Activated CD4-positive, alpha-beta T cell treated with anti-CD3 and anti-CD28 coated beads for 36 hours (primary cell): ENCODE measurements around the gene IQGAP3. TPM values are rescaled to one million over a fixed set of nuclear protein-coding genes. Genes with fewer than 3 reads are reported as not detected.
"Not testable (repeated sequence)": the region's sequence is repeated elsewhere in the genome, so short reads cannot be mapped to it uniquely, and the experiment has no call there.

Experiments used
- ATAC-seq: fragments of 200-7000 bp; cut with Tn5 transposase; one replicate; pipeline ENCODE4 v1.10.0; 2021; ENCODE audit warnings: mild to moderate bottlenecking, moderate library complexity
- CTCF ChIA-PET: fragments of 350-600 bp; sonication (Branson Sonifier 250); formaldehyde crosslinking; loops from one replicate; lab custom pipeline; 2021; ENCODE audit warnings: antibody characterized with exemption; lab: Charles Lee
- POLR2A ChIA-PET: fragments of 350-600 bp; sonication (Branson Sonifier 250); formaldehyde crosslinking; loops from one replicate; lab custom pipeline; 2021; ENCODE audit warnings: antibody characterized with exemption, inconsistent platforms; lab: Charles Lee
- DNase-seq: peaks from one replicate; pipeline ENCODE4 v3.0.0-alpha.2; 2020
- H3K27ac Mint-ChIP-seq: one replicate; pipeline ENCODE4 v1.8.0; 2021; ENCODE audit warnings: mixed read lengths
- H3K27me3 Mint-ChIP-seq: one replicate; pipeline ENCODE4 v1.8.0; 2021; ENCODE audit warnings: mixed read lengths
- H3K36me3 Mint-ChIP-seq: one replicate; pipeline ENCODE4 v1.8.0; 2021; ENCODE audit warnings: low read depth, mixed read lengths
- H3K4me1 Mint-ChIP-seq: one replicate; pipeline ENCODE4 v1.8.0; 2021; ENCODE audit warnings: mixed read lengths
- H3K4me3 Mint-ChIP-seq: one replicate; pipeline ENCODE4 v1.8.0; 2021; ENCODE audit warnings: mild to moderate bottlenecking, moderate library complexity, mixed read lengths
- H3K9me3 Mint-ChIP-seq: one replicate; pipeline ENCODE4 v1.8.0; 2021; ENCODE audit warnings: low read depth, mixed read lengths
- intact Hi-C, 2 experiments: fragments of 100-400 bp; cut with DNase I in 1 of 2; cut with micrococcal nuclease in 1 of 2; formaldehyde crosslinking; loops; one replicate each; pipeline versions ENCODE4 v1.14.2 to v1.15.1; 2022 to 2024; cut with DNase I, micrococcal nuclease
- total RNA-seq, 2 experiments: library from RNA; stranded (reverse); gene quantifications; one replicate each; pipeline ENCODE4 v1.2.3, GENCODE V29; 2021

IQGAP3 gene, protein sequence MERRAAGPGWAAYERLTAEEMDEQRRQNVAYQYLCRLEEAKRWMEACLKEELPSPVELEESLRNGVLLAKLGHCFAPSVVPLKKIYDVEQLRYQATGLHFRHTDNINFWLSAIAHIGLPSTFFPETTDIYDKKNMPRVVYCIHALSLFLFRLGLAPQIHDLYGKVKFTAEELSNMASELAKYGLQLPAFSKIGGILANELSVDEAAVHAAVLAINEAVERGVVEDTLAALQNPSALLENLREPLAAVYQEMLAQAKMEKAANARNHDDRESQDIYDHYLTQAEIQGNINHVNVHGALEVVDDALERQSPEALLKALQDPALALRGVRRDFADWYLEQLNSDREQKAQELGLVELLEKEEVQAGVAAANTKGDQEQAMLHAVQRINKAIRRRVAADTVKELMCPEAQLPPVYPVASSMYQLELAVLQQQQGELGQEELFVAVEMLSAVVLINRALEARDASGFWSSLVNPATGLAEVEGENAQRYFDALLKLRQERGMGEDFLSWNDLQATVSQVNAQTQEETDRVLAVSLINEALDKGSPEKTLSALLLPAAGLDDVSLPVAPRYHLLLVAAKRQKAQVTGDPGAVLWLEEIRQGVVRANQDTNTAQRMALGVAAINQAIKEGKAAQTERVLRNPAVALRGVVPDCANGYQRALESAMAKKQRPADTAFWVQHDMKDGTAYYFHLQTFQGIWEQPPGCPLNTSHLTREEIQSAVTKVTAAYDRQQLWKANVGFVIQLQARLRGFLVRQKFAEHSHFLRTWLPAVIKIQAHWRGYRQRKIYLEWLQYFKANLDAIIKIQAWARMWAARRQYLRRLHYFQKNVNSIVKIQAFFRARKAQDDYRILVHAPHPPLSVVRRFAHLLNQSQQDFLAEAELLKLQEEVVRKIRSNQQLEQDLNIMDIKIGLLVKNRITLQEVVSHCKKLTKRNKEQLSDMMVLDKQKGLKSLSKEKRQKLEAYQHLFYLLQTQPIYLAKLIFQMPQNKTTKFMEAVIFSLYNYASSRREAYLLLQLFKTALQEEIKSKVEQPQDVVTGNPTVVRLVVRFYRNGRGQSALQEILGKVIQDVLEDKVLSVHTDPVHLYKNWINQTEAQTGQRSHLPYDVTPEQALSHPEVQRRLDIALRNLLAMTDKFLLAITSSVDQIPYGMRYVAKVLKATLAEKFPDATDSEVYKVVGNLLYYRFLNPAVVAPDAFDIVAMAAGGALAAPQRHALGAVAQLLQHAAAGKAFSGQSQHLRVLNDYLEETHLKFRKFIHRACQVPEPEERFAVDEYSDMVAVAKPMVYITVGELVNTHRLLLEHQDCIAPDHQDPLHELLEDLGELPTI (N-terminal part only)
- 10 to 100 TPM; 14.9 to 16.0 TPM for total RNA-seq

DNA sequence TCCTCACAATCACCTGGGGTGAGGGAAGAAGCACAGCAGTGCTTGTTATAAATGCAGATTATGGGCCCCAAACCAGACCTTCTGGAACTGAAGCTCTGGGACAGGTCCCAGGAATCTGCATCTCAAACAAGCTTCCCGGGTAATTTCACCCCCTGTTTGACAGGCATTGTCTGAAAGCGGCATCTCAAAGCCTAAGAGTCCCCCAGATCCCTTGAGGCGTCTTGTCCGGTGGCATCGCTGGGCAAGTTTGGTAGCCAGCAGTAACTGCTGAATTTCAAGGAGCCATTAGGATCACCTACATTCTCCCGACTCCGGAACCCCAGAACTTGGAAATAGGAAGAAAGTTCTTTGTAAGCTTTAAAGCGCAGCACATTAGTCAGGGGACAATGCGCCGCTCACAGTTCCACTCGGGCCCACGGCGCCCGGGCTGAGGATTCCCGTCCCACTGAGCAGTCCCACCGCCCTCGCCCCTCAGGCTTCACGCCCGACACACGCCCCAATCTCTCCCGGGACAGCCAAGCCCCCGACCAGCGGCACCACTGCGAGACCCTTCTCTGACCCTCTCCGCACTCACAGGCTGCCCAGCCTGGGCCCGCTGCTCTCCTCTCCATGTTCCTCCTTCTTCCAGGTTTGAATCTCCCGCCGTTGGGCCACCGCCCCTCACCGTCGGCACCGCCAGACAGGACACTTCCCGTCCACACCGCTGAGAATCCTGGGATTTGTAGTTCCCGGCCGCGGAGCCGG is at the start of gene IQGAP3:
Gene IQGAP3 (minus strand): TSS at position 647 of the 744 bp plus-strand sequence. CDS start 36 bp downstream, at position 611.
- DNase-seq (peak; percentile 87), ATAC-seq (peak; percentile 96)
- H3K27me3 Mint-ChIP-seq, result peaks cover 32% of the 10 kb centered on the region
- H3K9me3 Mint-ChIP-seq, result no peaks in the 10 kb centered on the region
- peaks cover 3% of the 10 kb centered on the region for H3K36me3 Mint-ChIP-seq
- ChIA-PET CTCF (interaction anchor here (0.6 to 2.9 kb wide), 3 partner anchors 9 to 87 kb away, joined by 3 to 19 read pairs (median 8); no protein-coding TSS in a partner anchor), POLR2A (no interaction called here)
- intact Hi-C loops, result loop anchor here in 1 of 2 experiments (1.0 to 2.0 kb wide), 2 partner anchors 67 to 116 kb away; no protein-coding TSS in a partner anchor
- peak within 1 kb of the TSS; percentile 89 for H3K4me3 Mint-ChIP-seq
- H3K27ac Mint-ChIP-seq, result peak within 1 kb of the TSS; percentile 73
- H3K4me1 Mint-ChIP-seq, result peaks cover 22% of the 10 kb centered on the region

DNA sequence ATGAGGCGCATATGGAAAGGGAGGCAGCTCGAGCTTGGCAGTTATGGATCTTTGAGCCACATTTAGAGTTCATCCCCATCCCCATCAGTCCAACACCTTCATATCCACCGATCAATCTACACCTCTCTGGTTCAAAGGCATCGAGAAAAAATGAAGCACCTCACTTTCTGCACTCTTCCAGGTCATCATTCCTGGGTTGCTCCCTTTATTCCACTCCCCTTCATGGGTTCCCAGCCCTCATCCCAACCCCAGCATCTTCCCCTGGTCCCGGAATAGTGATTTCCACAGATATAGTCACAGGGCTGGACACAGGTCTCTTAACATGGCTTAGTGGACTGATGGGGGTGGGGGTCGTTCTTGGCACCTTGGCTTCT is 47.2 kb upstream of the IQGAP3 start:
- Mint-ChIP-seq H3K4me1 (no peaks in the 10 kb centered on the region), H3K27me3 (peaks cover 38% of the 10 kb centered on the region), H3K27ac (no peak overlapping the region), H3K4me3 (no peak overlapping the region), H3K9me3 (no peaks in the 10 kb centered on the region), H3K36me3 (no peaks in the 10 kb centered on the region)
- intact Hi-C loops, result no loop called here
- DNase-seq, result no peak
- ChIA-PET CTCF (interaction anchor here (0.7 to 2.2 kb wide), 12 partner anchors 10 to 308 kb away, joined by 3 to 8 read pairs (median 4); partner anchors contain the start of gene CRABP2), POLR2A (no interaction called here)
- ATAC-seq, result no peak

DNA sequence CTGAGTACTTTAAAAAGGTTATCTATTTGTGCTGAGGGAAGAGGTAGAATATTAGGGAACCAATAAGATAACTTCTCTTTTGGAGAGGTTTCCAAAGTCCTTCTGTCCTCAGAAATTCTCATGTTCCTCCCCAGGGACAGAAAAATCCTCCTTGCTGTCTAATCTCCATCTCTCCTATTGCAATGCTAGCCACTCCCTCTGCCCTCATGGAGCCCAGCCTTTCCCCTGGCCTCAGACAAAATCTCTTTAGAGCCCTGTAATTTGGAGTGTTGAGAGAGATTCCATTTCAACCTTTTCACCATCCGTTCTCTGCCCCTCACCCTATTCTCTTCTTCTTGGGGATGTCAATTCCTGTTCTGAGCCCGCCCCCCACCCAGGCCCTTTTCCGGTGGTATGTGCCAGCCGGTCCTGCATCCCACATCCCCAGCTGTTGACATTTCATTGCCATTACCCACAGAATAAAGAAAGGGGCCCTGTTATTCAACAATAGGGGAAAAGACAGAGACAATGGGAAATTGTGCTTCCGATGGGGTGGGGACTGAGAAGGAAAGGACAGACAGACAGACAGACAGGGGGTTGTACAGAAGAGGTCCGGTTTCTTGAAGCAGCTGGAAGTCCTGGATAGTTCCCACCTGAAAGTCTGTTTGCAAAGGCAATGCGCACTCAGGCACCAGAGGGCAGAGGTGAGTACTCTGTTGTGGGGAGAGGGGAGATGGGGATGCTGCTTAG is 46.7 kb upstream of the IQGAP3 start, which contains the start of gene HAPLN2:
Gene HAPLN2 (plus strand): TSS at position 563 of the 729 bp plus-strand sequence. CDS start 4,076 bp downstream, outside the sequence.
- no peaks in the 10 kb centered on the region for H3K9me3 Mint-ChIP-seq
- CTCF ChIA-PET, result interaction anchor here (0.7 to 2.2 kb wide), 7 partner anchors 30 to 309 kb away, joined by 3 to 8 read pairs (median 4); partner anchors contain the start of gene CRABP2
- peak; percentile 52 for DNase-seq
- H3K36me3 Mint-ChIP-seq, result no peaks in the 10 kb centered on the region
- POLR2A ChIA-PET, result no interaction called here
- H3K27ac Mint-ChIP-seq, result no peak within 1 kb of the TSS
- H3K27me3 Mint-ChIP-seq, result peaks cover 38% of the 10 kb centered on the region
- H3K4me1 Mint-ChIP-seq, result no peaks in the 10 kb centered on the region
- no peak within 1 kb of the TSS for H3K4me3 Mint-ChIP-seq
- no peak for ATAC-seq
- intact Hi-C loops, result no loop called here

DNA sequence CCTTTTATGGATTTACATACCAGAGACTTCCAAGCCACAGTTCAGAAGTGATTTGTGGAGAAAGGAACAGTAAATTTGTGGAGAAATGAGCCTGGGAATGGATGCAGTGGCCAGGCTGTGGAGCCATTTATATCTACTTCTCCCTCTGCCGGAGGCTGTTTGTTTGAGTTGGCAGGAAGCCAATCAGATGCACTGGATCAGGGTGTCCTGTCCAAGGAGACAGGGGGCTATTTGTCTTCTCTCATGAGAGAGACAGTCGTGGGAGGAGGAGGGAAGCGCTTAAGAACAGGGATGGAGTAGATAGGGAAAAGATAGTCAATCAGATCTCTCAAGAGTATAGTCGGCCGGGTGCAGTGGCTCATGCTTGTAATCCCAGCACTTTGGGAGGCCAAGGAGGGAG is 44.1 kb upstream of the IQGAP3 start:
- intact Hi-C loops, result no loop called here
- Mint-ChIP-seq H3K27me3 (peaks cover 33% of the 10 kb centered on the region), H3K4me3 (no peak overlapping the region), H3K27ac (no peak overlapping the region), H3K36me3 (no peaks in the 10 kb centered on the region), H3K9me3 (no peaks in the 10 kb centered on the region), H3K4me1 (no peaks in the 10 kb centered on the region)
- ATAC-seq (no peak), DNase-seq (no peak)
- ChIA-PET POLR2A (interaction anchor here (0.7 kb wide), 1 partner anchor 285 kb away, joined by 3 read pairs; no protein-coding TSS in a partner anchor), CTCF (interaction anchor here (0.7 to 2.0 kb wide), 3 partner anchors 8 to 70 kb away, joined by 3 to 13 read pairs (median 3); no protein-coding TSS in a partner anchor)

DNA sequence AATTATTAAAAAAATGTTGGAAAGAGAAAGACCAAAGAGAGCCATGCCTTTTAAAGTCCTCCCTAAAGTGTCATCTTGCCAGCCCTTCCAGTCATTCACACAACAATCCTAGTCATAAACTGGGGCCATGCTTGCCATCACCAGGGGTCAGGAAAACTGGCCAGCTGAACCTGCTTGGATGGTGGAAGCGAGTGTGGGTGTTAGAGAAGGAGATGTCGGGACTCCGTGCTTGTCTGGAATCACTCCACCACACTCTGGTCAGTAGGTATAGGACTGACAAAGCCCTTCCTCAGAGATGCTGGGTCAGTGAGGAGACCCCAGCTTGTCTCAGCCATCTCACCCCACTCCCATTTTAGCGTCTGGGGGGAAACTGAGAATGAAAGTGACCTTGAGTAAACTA is 43.6 kb upstream of the IQGAP3 start:
- H3K27me3 Mint-ChIP-seq, result peaks cover 33% of the 10 kb centered on the region

DNA sequence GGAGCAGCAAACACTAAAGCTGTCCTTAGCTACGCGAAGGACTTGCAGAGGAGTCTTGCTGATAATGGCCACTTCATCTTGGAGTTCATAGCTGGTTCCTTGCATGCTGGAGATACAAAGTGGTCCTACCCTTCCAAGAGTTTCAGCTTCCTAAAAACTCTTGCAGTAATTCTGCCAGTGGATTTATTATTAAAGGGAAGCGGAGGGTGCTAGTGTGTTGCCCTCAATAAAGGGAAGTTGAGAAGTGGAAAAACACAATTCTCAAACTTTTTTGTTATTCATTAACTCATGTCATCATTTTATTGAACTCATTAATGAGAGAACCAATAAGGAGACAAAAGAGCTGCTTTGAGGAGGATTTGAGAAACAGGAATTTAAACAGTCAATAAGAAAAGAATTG is 40.3 kb upstream of the IQGAP3 start:
- CTCF ChIA-PET, result interaction anchor here (0.7 to 4.2 kb wide), 11 partner anchors 11 to 227 kb away, joined by 3 to 21 read pairs (median 4); partner anchors contain the start of gene GPATCH4
- no peak for ATAC-seq
- DNase-seq, result no peak
- Mint-ChIP-seq H3K27me3 (peaks cover 13% of the 10 kb centered on the region), H3K4me3 (no peak overlapping the region), H3K27ac (no peak overlapping the region), H3K36me3 (no peaks in the 10 kb centered on the region), H3K9me3 (no peaks in the 10 kb centered on the region), H3K4me1 (peaks cover 8% of the 10 kb centered on the region)
- POLR2A ChIA-PET, result interaction anchor here (0.6 kb wide), 1 partner anchor 167 kb away, joined by 4 read pairs; no protein-coding TSS in a partner anchor
- intact Hi-C loops, result no loop called here

More for the DNA sequence above, 43.6 kb upstream of the IQGAP3 start:
- intact Hi-C loops, result no loop called here
- H3K27ac Mint-ChIP-seq, result no peak overlapping the region
- no peaks in the 10 kb centered on the region for H3K4me1 Mint-ChIP-seq
- no peaks in the 10 kb centered on the region for H3K36me3 Mint-ChIP-seq
- H3K4me3 Mint-ChIP-seq, result no peak overlapping the region
- CTCF ChIA-PET, result no interaction called here
- DNase-seq (no peak), ATAC-seq (no peak)
- no peaks in the 10 kb centered on the region for H3K9me3 Mint-ChIP-seq
- POLR2A ChIA-PET, result no interaction called here

DNA sequence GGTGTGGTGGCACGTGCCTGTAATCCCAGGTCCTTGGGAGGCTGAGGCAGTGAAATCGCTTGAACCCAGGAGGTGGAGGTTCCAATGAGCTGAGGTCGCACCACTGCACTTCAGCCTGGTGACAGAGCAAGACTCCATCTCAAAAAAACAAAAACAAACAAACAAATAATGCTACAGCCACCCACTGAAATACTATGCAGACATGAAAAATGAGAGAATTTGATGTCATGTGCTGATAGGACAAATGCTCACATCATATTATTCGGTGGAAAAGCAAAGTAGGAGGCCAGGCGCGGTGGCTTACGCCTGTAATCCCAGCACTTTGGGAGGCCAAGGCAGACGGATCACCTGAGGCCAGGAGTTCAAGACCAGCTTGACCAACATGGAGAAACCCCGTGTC is 37.7 kb upstream of the IQGAP3 start:
- DNase-seq, ATAC-seq, H3K9me3 Mint-ChIP-seq, H3K4me1 Mint-ChIP-seq, H3K4me3 Mint-ChIP-seq, H3K27ac Mint-ChIP-seq, intact Hi-C loops, H3K36me3 Mint-ChIP-seq, POLR2A ChIA-PET, H3K27me3 Mint-ChIP-seq: not testable (repeated sequence)
- CTCF ChIA-PET, result interaction anchor here (0.6 to 1.0 kb wide), 9 partner anchors 10 to 168 kb away, joined by 3 to 4 read pairs (median 3); partner anchors contain the start of gene NAXE

DNA sequence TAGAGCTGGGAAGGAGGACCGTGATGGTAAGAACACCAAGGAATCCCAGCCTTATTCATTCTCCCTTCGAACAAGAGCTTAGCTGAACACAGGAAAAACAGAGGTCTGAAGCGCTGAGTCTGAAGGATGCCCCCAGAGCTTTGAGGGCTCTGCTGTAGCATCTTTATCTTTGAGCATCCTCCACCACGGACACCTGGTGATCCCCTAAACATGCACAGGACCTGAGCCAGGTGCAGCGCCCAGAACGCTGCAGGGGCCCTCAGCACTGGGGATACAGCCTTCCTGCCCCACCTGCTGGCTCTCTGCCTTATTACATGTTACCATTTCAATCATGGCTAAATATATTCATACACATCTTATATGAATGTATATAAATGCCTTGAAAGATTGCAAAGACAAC is 36.6 kb upstream of the IQGAP3 start:
- intact Hi-C loops, result loop anchor here (1.0 to 10.0 kb wide), 9 partner anchors 25 to 526 kb away; partner anchors contain the start of gene ETV3 (in 1 of the 2)
- ChIA-PET CTCF (interaction anchor here (0.6 to 1.9 kb wide), 26 partner anchors 8 to 1429 kb away, joined by 3 to 14 read pairs (median 4); partner anchors contain the start of gene NAXE), POLR2A (no interaction called here)
- Mint-ChIP-seq H3K9me3 (no peaks in the 10 kb centered on the region), H3K27me3 (peaks cover 9% of the 10 kb centered on the region), H3K27ac (no peak overlapping the region), H3K4me3 (no peak overlapping the region), H3K4me1 (peaks cover 8% of the 10 kb centered on the region), H3K36me3 (no peaks in the 10 kb centered on the region)
- DNase-seq (peak; percentile 81), ATAC-seq (peak; percentile 80)

DNA sequence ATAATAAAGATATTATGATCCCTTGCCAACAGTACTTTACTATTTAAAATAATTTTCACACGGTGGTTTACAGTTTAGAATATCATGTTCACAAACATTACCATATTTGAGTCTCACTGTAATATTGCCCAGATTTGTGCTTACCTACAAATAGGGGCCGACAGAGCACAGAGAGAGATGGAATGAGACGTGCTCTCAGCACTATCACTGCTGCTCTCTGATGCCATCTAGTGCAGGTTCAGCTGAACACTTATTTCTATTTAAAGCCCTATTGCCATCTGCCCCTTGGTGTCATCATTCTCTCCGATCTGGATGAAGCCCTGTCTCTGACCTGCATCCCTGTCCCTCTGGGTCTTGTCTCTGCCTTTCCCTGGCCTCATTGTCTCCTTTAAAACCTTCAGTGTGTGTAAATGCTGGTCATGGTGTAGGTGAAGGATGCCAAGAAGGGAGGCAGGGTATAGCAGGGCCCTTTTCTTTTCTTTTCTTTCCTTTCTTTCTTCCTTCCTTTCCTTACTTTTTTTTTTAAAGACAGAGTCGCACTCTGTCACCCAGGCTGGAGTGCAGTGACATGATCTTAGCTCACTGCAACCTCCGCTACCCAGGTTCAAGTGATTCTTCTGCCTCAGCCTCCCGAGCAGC is 35.8 kb upstream of the IQGAP3 start:
- intact Hi-C loops, result loop anchor here (1.0 to 10.0 kb wide), 9 partner anchors 24 to 527 kb away; partner anchors contain the start of gene ETV3 (in 1 of the 2)
- ChIA-PET CTCF (interaction anchor here (0.6 to 1.9 kb wide), 27 partner anchors 9 to 395 kb away, joined by 3 to 14 read pairs (median 4); partner anchors contain the start of genes NAXE and PMF1), POLR2A (interaction anchor here (0.7 kb wide), 1 partner anchor 163 kb away, joined by 10 read pairs; no protein-coding TSS in a partner anchor)
- Mint-ChIP-seq H3K9me3 (no peaks in the 10 kb centered on the region), H3K27ac (no peak overlapping the region), H3K4me1 (peaks cover 8% of the 10 kb centered on the region), H3K36me3 (no peaks in the 10 kb centered on the region), H3K27me3 (peaks cover 9% of the 10 kb centered on the region), H3K4me3 (no peak overlapping the region)
- ATAC-seq (peak; percentile 98), DNase-seq (peak; percentile 78)
